HEK293 (cell line): ENCODE data around the gene SH3RF3.
A peak's percentile ranks its signal among the peaks of the same experiment; 100 is the strongest.

Experiments
- CTCF ChIA-PET: fragments of 350-600 bp; formaldehyde crosslinking; extraction: SDS; loops from one replicate; lab custom pipeline; 2021; ENCODE audit warnings: antibody characterized with exemption; lab: Yijun Ruan, JAX
- POLR2A ChIA-PET: fragments of 300-600 bp; formaldehyde crosslinking; extraction: SDS; loops from one replicate; lab custom pipeline; 2020; ENCODE audit warnings: antibody characterized with exemption, inconsistent platforms; lab: Yijun Ruan, JAX
- H3K27ac ChIP-seq: fragments of 200-500 bp; sonication (Bioruptor generic); 2 replicates; pipeline ENCODE4 v1.5.1; 2014; ENCODE audit warnings: low read depth, low read length, control low read depth, inconsistent platforms; ENCODE audit errors: extremely low read depth
- H3K36me3 ChIP-seq, 2 experiments: fragments of 200-500 bp in 1 of 2; sonication (Bioruptor generic) in 1 of 2; 1 replicate in 1 of 2; 2 replicates in 1 of 2; pipeline ENCODE4 v1.5.1; 2014 to 2017; ENCODE audit warnings: inconsistent platforms in 2 of 2, low read length in 2 of 2; ENCODE audit not compliant: control insufficient read depth in 2 of 2, insufficient read depth in 1 of 2
- H3K4me1 ChIP-seq: fragments of 200-500 bp; sonication (Bioruptor generic); 2 replicates; pipeline ENCODE4 v1.5.1; 2014; ENCODE audit warnings: mild to moderate bottlenecking, low read length, inconsistent platforms; ENCODE audit not compliant: control insufficient read depth, insufficient read depth
- H3K4me3 ChIP-seq: 2 replicates; pipeline ENCODE4 v1.5.1; 2011; ENCODE audit warnings: low read depth, mild to moderate bottlenecking, control low read depth, low read length, moderate library complexity
- H3K9me3 ChIP-seq: fragments of 200-500 bp; sonication (Bioruptor generic); 2 replicates; pipeline ENCODE4 v1.5.1; 2014; ENCODE audit warnings: low read depth, low read length, inconsistent platforms; ENCODE audit not compliant: control insufficient read depth, insufficient read depth
- GLI2 ChIP-seq: fragments of 450-650 bp; formaldehyde crosslinking; IDR thresholded peaks from 2 replicates; pipeline ENCODE4; 2017; ENCODE audit warnings: missing biosample characterization, missing genetic modification characterization, low read depth, borderline replicate concordance
- IKZF3 ChIP-seq: fragments of 450-650 bp; IDR thresholded peaks from 2 replicates; pipeline ENCODE4 v1.5.0; 2018; ENCODE audit warnings: missing biosample characterization, mild to moderate bottlenecking, missing genetic modification characterization, moderate library complexity
- KLF16 ChIP-seq: fragments of 450-650 bp; formaldehyde crosslinking; IDR thresholded peaks from 2 replicates; pipeline ENCODE4 v1.5.1; 2017; ENCODE audit warnings: missing biosample characterization, missing genetic modification characterization
- MYNN ChIP-seq: fragments of 450-650 bp; formaldehyde crosslinking; IDR thresholded peaks from 2 replicates; pipeline ENCODE4 v1.5.1; 2016; ENCODE audit warnings: missing biosample characterization, missing genetic modification characterization, borderline replicate concordance
- MZF1 ChIP-seq: fragments of 450-650 bp; formaldehyde crosslinking; IDR thresholded peaks from 2 replicates; pipeline ENCODE4 v1.5.1; 2017; ENCODE audit warnings: missing biosample characterization, missing genetic modification characterization, borderline replicate concordance
- REST ChIP-seq: fragments of 450-650 bp; formaldehyde crosslinking; IDR thresholded peaks from 2 replicates; pipeline ENCODE4 v1.5.1; 2016; ENCODE audit warnings: missing biosample characterization, missing genetic modification characterization
- SALL2 ChIP-seq: fragments of 450-650 bp; formaldehyde crosslinking; IDR thresholded peaks from 2 replicates; pipeline ENCODE4 v1.5.0; 2017; ENCODE audit warnings: missing biosample characterization, mild to moderate bottlenecking, missing genetic modification characterization, borderline replicate concordance
- TRIM28 ChIP-seq: IDR thresholded peaks from 2 replicates; pipeline ENCODE4 v1.6.1; 2011; ENCODE audit warnings: low read length, control low read depth, borderline replicate concordance
- WT1 ChIP-seq: fragments of 450-650 bp; formaldehyde crosslinking; IDR thresholded peaks from 2 replicates; pipeline ENCODE4 v1.5.1; 2016; ENCODE audit warnings: missing biosample characterization, missing genetic modification characterization
- ZBTB6 ChIP-seq: fragments of 450-650 bp; formaldehyde crosslinking; IDR thresholded peaks from 2 replicates; pipeline ENCODE4 v1.5.1; 2017; ENCODE audit warnings: missing biosample characterization, missing genetic modification characterization
- ZBTB8A ChIP-seq: fragments of 450-650 bp; formaldehyde crosslinking; IDR thresholded peaks from 2 replicates; pipeline ENCODE4 v1.5.1; 2016; ENCODE audit warnings: missing biosample characterization, missing genetic modification characterization
- ZFHX2 ChIP-seq: fragments of 450-650 bp; formaldehyde crosslinking; conservative IDR thresholded peaks from 2 replicates; pipeline ENCODE4 v1.5.1; 2016; ENCODE audit warnings: missing biosample characterization, missing genetic modification characterization
- ZNF121 ChIP-seq: fragments of 450-650 bp; formaldehyde crosslinking; IDR thresholded peaks from 2 replicates; pipeline ENCODE4 v1.5.1; 2016; ENCODE audit warnings: missing biosample characterization, missing genetic modification characterization
- ZNF132 ChIP-seq: fragments of 450-650 bp; formaldehyde crosslinking; IDR thresholded peaks from 2 replicates; pipeline ENCODE4 v1.5.1; 2017; ENCODE audit warnings: missing biosample characterization, missing genetic modification characterization, borderline replicate concordance
- ZNF157 ChIP-seq: fragments of 450-650 bp; formaldehyde crosslinking; IDR thresholded peaks from 2 replicates; pipeline ENCODE4 v1.5.1; 2016; ENCODE audit warnings: missing biosample characterization, missing genetic modification characterization
- ZNF175 ChIP-seq: fragments of 450-650 bp; formaldehyde crosslinking; IDR thresholded peaks from 2 replicates; pipeline ENCODE4 v1.5.1; 2016; ENCODE audit warnings: missing biosample characterization, missing genetic modification characterization
- ZNF341 ChIP-seq: fragments of 450-650 bp; formaldehyde crosslinking; IDR thresholded peaks from 2 replicates; pipeline ENCODE4; 2016; ENCODE audit warnings: low read depth, missing biosample characterization, missing genetic modification characterization
- ZNF354C ChIP-seq: fragments of 450-650 bp; formaldehyde crosslinking; IDR thresholded peaks from 2 replicates; pipeline ENCODE4 v1.5.1; 2016; ENCODE audit warnings: missing biosample characterization, missing genetic modification characterization, low read depth, borderline replicate concordance
- ZNF398 ChIP-seq: fragments of 450-650 bp; formaldehyde crosslinking; IDR thresholded peaks from 2 replicates; pipeline ENCODE4 v1.5.1; 2017; ENCODE audit warnings: missing biosample characterization, missing genetic modification characterization
- ZNF596 ChIP-seq: fragments of 450-650 bp; IDR thresholded peaks from 2 replicates; pipeline ENCODE4 v1.5.0; 2018; ENCODE audit warnings: missing biosample characterization, mild to moderate bottlenecking, missing genetic modification characterization, moderate library complexity
- ZNF610 ChIP-seq: fragments of 450-650 bp; formaldehyde crosslinking; IDR thresholded peaks from 2 replicates; pipeline ENCODE4 v1.5.1; 2016; ENCODE audit warnings: missing biosample characterization, missing genetic modification characterization, borderline replicate concordance
- ZNF621 ChIP-seq: fragments of 450-650 bp; formaldehyde crosslinking; IDR thresholded peaks from 2 replicates; pipeline ENCODE4 v1.5.1; 2017; ENCODE audit warnings: missing biosample characterization, missing genetic modification characterization
- ZNF658 ChIP-seq: fragments of 450-650 bp; formaldehyde crosslinking; IDR thresholded peaks from 2 replicates; pipeline ENCODE4; 2016; ENCODE audit warnings: missing biosample characterization, missing genetic modification characterization
- ZNF677 ChIP-seq: fragments of 450-650 bp; IDR thresholded peaks from 2 replicates; pipeline ENCODE4 v1.5.0; 2018; ENCODE audit warnings: missing biosample characterization, mild to moderate bottlenecking, missing genetic modification characterization, moderate library complexity
- ZNF704 ChIP-seq: fragments of 450-650 bp; formaldehyde crosslinking; IDR thresholded peaks from 2 replicates; pipeline ENCODE4 v1.5.1; 2016; ENCODE audit warnings: missing biosample characterization, missing genetic modification characterization

SH3RF3 gene

GRCh38 chr2:109387778-109388469 is 258.9 kb downstream of the SH3RF3 start:
- no peak overlapping the region for H3K4me3 ChIP-seq
- no peaks in the 10 kb centered on the region for H3K36me3 ChIP-seq
- no peak for TF ChIP-seq ZNF175 (tag by site-specific recombination)
- peak; percentile 29; the same call in 1 of the 2 replicates for TF ChIP-seq ZFHX2 (tag by site-specific recombination)
- TF ChIP-seq, all 188 proteins: peak for 1
- CTCF ChIA-PET, result interaction anchor here (0.9 kb wide), 1 partner anchor 122 kb away, joined by 4 read pairs; no protein-coding TSS in a partner anchor
- POLR2A ChIA-PET, result no interaction called here
- no peaks in the 10 kb centered on the region; the same call in 1 of the 2 replicates for H3K4me1 ChIP-seq
- H3K27ac ChIP-seq, result no peak overlapping the region
- no peaks in the 10 kb centered on the region for H3K9me3 ChIP-seq

GRCh38 chr2:109391243-109391642 is 262.2 kb downstream of the SH3RF3 start:
- H3K9me3 ChIP-seq, result no peaks in the 10 kb centered on the region
- ChIA-PET POLR2A (no interaction called here), CTCF (no interaction called here)
- H3K27ac ChIP-seq, result no peak overlapping the region
- no peaks in the 10 kb centered on the region for H3K36me3 ChIP-seq
- H3K4me1 ChIP-seq, result no peaks in the 10 kb centered on the region; the same call in 1 of the 2 replicates
- TF ChIP-seq WT1 (no peak), ZNF121 (tag by site-specific recombination) (no peak), MYNN (tag by site-specific recombination) (no peak), ZNF157 (tag by site-specific recombination) (no peak), ZNF341 (no peak), SALL2 (tag by site-specific recombination) (no peak), MZF1 (tag by site-specific recombination) (no peak), KLF16 (tag by site-specific recombination) (no peak), ZBTB8A (tag by site-specific recombination) (no peak), TRIM28 (no peak), ZNF132 (tag by site-specific recombination) (no peak), ZNF677 (tag by site-specific recombination) (no peak), ZNF354C (tag by site-specific recombination) (no peak), ZNF596 (tag by site-specific recombination) (no peak)
- H3K4me3 ChIP-seq, result no peak overlapping the region

- Histone ChIP-seq H3K4me1 (no peaks in the 10 kb centered on the region), H3K36me3 (no peaks in the 10 kb centered on the region)
- CTCF ChIA-PET, result no interaction called here
- no peak for TF ChIP-seq ZNF175 (tag by site-specific recombination)
- TF ChIP-seq ZNF398 (tag by site-specific recombination), result no peak
- TF ChIP-seq ZNF658 (tag by site-specific recombination), result no peak
- TF ChIP-seq ZNF621 (tag by site-specific recombination), result no peak
- no peak for TF ChIP-seq IKZF3 (tag by site-specific recombination)
- no peak for TF ChIP-seq GLI2 (tag by site-specific recombination)
- no peak for TF ChIP-seq ZNF610 (tag by site-specific recombination)
- TF ChIP-seq REST, result no peak
- no peak for TF ChIP-seq ZNF704 (tag by site-specific recombination)
- TF ChIP-seq ZBTB6 (tag by site-specific recombination), result no peak
Observed at GRCh38 chr2:109392140-109392539, 263.1 kb downstream of the SH3RF3 start.

More at GRCh38 chr2:109392140-109392539, 263.1 kb downstream of the SH3RF3 start:
- Histone ChIP-seq H3K4me3 (no peak overlapping the region), H3K9me3 (no peaks in the 10 kb centered on the region), H3K27ac (no peak overlapping the region)
- POLR2A ChIA-PET, result no interaction called here
